Endodermal cell (in vitro differentiated cells): ENCODE results near the gene PSMB10. TPM values are rescaled to one million over a fixed set of nuclear protein-coding genes. Genes with fewer than 3 reads are reported as not detected.
A peak's percentile ranks its signal among the peaks of the same experiment; 100 is the strongest.

Experiments
- DNase-seq: peaks from one replicate; pipeline ENCODE4 v3.0.0-alpha.2; 2017
- H3K27ac ChIP-seq: 2 replicates; pipeline ENCODE4 v1.5.1; 2013; ENCODE audit warnings: mild to moderate bottlenecking, low read depth, low read length, moderate library complexity
- H3K27me3 ChIP-seq: 2 replicates; pipeline ENCODE4 v1.6.1; 2013; ENCODE audit warnings: mild to moderate bottlenecking, low read length, moderate library complexity; ENCODE audit not compliant: insufficient read depth, control insufficient read depth, poor library complexity, severe bottlenecking
- H3K36me3 ChIP-seq: 2 replicates; pipeline ENCODE4 v1.7.0; 2013; ENCODE audit warnings: mild to moderate bottlenecking, low read length, moderate library complexity; ENCODE audit not compliant: control insufficient read depth, insufficient read depth
- H3K4me1 ChIP-seq: one replicate; pipeline ENCODE4 v1.7.0; 2013; ENCODE audit warnings: low read length; ENCODE audit not compliant: control insufficient read depth, insufficient read depth
- H3K4me3 ChIP-seq: 2 replicates; pipeline ENCODE4 v1.5.1; 2013; ENCODE audit warnings: mild to moderate bottlenecking, low read length, moderate library complexity
- H3K9ac ChIP-seq: 2 replicates; pipeline ENCODE4 v1.6.1; 2013; ENCODE audit warnings: mild to moderate bottlenecking, low read length, moderate library complexity; ENCODE audit not compliant: poor library complexity, severe bottlenecking; ENCODE audit errors: extremely low read depth
- H3K9me3 ChIP-seq: 2 replicates; pipeline ENCODE4 v1.6.1; 2013; ENCODE audit warnings: mild to moderate bottlenecking, low read length, moderate library complexity; ENCODE audit not compliant: control insufficient read depth
- H3K27ac Mint-ChIP-seq: 2 replicates; pipeline ENCODE4 v1.8.0; 2020; ENCODE audit warnings: mixed read lengths
- H3K27me3 Mint-ChIP-seq: 2 replicates; pipeline ENCODE4 v1.8.0; 2021; ENCODE audit warnings: mild to moderate bottlenecking, mixed read lengths; ENCODE audit not compliant: insufficient read depth
- H3K36me3 Mint-ChIP-seq: 2 replicates; pipeline ENCODE4 v1.8.0; 2020; ENCODE audit warnings: low read depth, mixed read lengths
- H3K4me1 Mint-ChIP-seq: 2 replicates; pipeline ENCODE4 v1.8.0; 2020; ENCODE audit warnings: mixed read lengths
- H3K4me3 Mint-ChIP-seq: 2 replicates; pipeline ENCODE4 v1.8.0; 2020; ENCODE audit warnings: mild to moderate bottlenecking, moderate library complexity, mixed read lengths
- H3K9me3 Mint-ChIP-seq: 2 replicates; pipeline ENCODE4 v1.8.0; 2020; ENCODE audit warnings: mild to moderate bottlenecking, mixed read lengths
- CTCF ChIP-seq: fragments of 200-600 bp; sonication (generic); conservative IDR thresholded peaks from 2 replicates; pipeline ENCODE4 v1.5.0; 2021; ENCODE audit warnings: antibody characterized with exemption, mild to moderate bottlenecking
- WGBS, 2 experiments: methylation state at CpG; one replicate each; pipeline versions ENCODE4 v1.1.5 to v1.1.7; 2013; ENCODE audit warnings: missing lambda C conversion rate in 2 of 2, mixed read lengths in 1 of 2; ENCODE audit not compliant: insufficient coverage in 1 of 2, insufficient read length in 1 of 2; 5-methylcytosine and 5-hydroxymethylcytosine counted together
- total RNA-seq, 2 donors: library from RNA; stranded (reverse); fragmentation: NEBNext Ultra II Directional in 1 of 2; extraction: Animal tissue kit (Norgen Biotek cat#: 25700) in 1 of 2; gene quantifications; 2 replicates in 1 of 2; 3 replicates in 1 of 2; pipeline ENCODE4 v1.2.1, GENCODE V29; 2021

PSMB10 gene
- total RNA-seq, 2 donors from 2014 or later: 15.5 to 16.5 TPM

- H3K4me3 ChIP-seq: no peak overlapping the region
- no peak overlapping the region for H3K4me3 Mint-ChIP-seq
- H3K4me1 ChIP-seq: no peaks in the 10 kb centered on the region
- peaks cover 8% of the 10 kb centered on the region for H3K36me3 ChIP-seq
- DNase-seq: no peak
- no peaks in the 10 kb centered on the region for H3K9me3 ChIP-seq
- H3K9ac ChIP-seq: no peak overlapping the region
- no peak overlapping the region for H3K27ac Mint-ChIP-seq
- no peak overlapping the region for H3K27ac ChIP-seq
- no peak for TF ChIP-seq CTCF
- H3K9me3 Mint-ChIP-seq: no peaks in the 10 kb centered on the region
- H3K27me3 Mint-ChIP-seq: no peaks in the 10 kb centered on the region
- H3K4me1 Mint-ChIP-seq: peaks cover 14% of the 10 kb centered on the region
- no peaks in the 10 kb centered on the region for H3K27me3 ChIP-seq
- WGBS, 2 experiments: 94 to 99% methylated on average over 6 to 10 of the region's 10 CpGs
- peaks cover 8% of the 10 kb centered on the region for H3K36me3 Mint-ChIP-seq
Measured at GRCh38 chr16:67924140-67924906, 12.3 kb downstream of the PSMB10 start.

- H3K27me3 ChIP-seq: no peaks in the 10 kb centered on the region
- H3K36me3 Mint-ChIP-seq: peaks cover 12% of the 10 kb centered on the region
- H3K4me3 ChIP-seq: no peak overlapping the region
- H3K9me3 Mint-ChIP-seq: no peaks in the 10 kb centered on the region
- H3K27ac ChIP-seq: no peak overlapping the region
- H3K4me3 Mint-ChIP-seq: no peak overlapping the region
- H3K27ac Mint-ChIP-seq: no peak overlapping the region
- H3K9ac ChIP-seq: no peak overlapping the region
- no peaks in the 10 kb centered on the region for H3K27me3 Mint-ChIP-seq
- H3K36me3 ChIP-seq: peaks cover under 1% of the 10 kb centered on the region
- no peak for DNase-seq
- 94 to 95% methylated on average over 8 to 10 of the region's 10 CpGs for WGBS, 2 experiments
- no peaks in the 10 kb centered on the region for H3K4me1 ChIP-seq
- H3K9me3 ChIP-seq: no peaks in the 10 kb centered on the region
- no peak for TF ChIP-seq CTCF
- peaks cover 14% of the 10 kb centered on the region for H3K4me1 Mint-ChIP-seq
Measured at GRCh38 chr16:67923414-67924116, 13.1 kb downstream of the PSMB10 start.

GRCh38 chr16:67922740-67923139, 13.9 kb downstream of the PSMB10 start:
- H3K27ac ChIP-seq: no peak overlapping the region
- H3K4me3 ChIP-seq: no peak overlapping the region
- H3K36me3 Mint-ChIP-seq: peaks cover 16% of the 10 kb centered on the region

More at GRCh38 chr16:67922740-67923139, 13.9 kb downstream of the PSMB10 start:
- Mint-ChIP-seq H3K27ac (peak overlapping the region; percentile 33), H3K4me3 (no peak overlapping the region), H3K4me1 (peaks cover 14% of the 10 kb centered on the region), H3K27me3 (no peaks in the 10 kb centered on the region), H3K9me3 (no peaks in the 10 kb centered on the region)
- H3K9ac ChIP-seq: no peak overlapping the region
- no peaks in the 10 kb centered on the region for H3K9me3 ChIP-seq
- H3K36me3 ChIP-seq: peaks cover under 1% of the 10 kb centered on the region
- 93 to 97% methylated on average over 8 of the region's 8 CpGs for WGBS, 2 experiments
- TF ChIP-seq CTCF: no peak
- DNase-seq: no peak
- no peaks in the 10 kb centered on the region for H3K27me3 ChIP-seq
- H3K4me1 ChIP-seq: no peaks in the 10 kb centered on the region
